Caco-2 (cell line): ENCODE data around the gene CD33. TPM values are rescaled to one million over a fixed set of nuclear protein-coding genes. Genes with fewer than 3 reads are reported as not detected.
"Not testable (repeated sequence)": the region's sequence is repeated elsewhere in the genome, so short reads cannot be mapped to it uniquely, and the experiment has no call there.

Source experiments
- BruUV-seq: library from RNA; stranded (reverse); fragments of 400-500 nt; replicated peaks from 2 replicates; lab custom pipeline; 2021; lab: Mats Ljungman, UMichigan
- CTCF ChIA-PET: fragments of 300-600 bp; sonication (Branson Sonifier 250); formaldehyde crosslinking; loops from one replicate; lab custom pipeline; 2022; ENCODE audit warnings: antibody characterized with exemption; lab: Charles Lee
- POLR2A ChIA-PET: fragments of 300-600 bp; sonication (Branson Sonifier 250); formaldehyde crosslinking; loops from one replicate; lab custom pipeline; 2022; ENCODE audit warnings: antibody characterized with exemption; lab: Charles Lee
- DNase-seq, 2 experiments: peaks; one replicate each; pipeline versions ENCODE4 v3.0.0 to v3.0.0-alpha.2; 2020 to 2022
- H3K27me3 ChIP-seq: replicated peaks from 2 replicates; pipeline ENCODE4 v1.6.0; 2011; ENCODE audit warnings: low read length; ENCODE audit not compliant: control insufficient read depth, insufficient read depth
- H3K36me3 ChIP-seq: 2 replicates; pipeline ENCODE4 v1.5.1; 2011; ENCODE audit warnings: low read length; ENCODE audit not compliant: control insufficient read depth, insufficient read depth
- H3K4me1 ChIP-seq: fragments of 250-450 bp; sonication (Bioruptor Pico); 2 replicates; pipeline ENCODE4 v1.5.1; 2020; ENCODE audit warnings: mild to moderate bottlenecking
- H3K4me3 ChIP-seq: 2 replicates; pipeline ENCODE4 v1.5.1; 2011; ENCODE audit warnings: low read depth, mild to moderate bottlenecking, control low read depth, low read length
- H3K9me3 ChIP-seq: fragments of 250-450 bp; sonication (Bioruptor Pico); 2 replicates; pipeline ENCODE4 v1.5.1; 2020; ENCODE audit warnings: mild to moderate bottlenecking, moderate library complexity
- H3K27ac Mint-ChIP-seq: one replicate; pipeline ENCODE4 v1.8.0; 2022; ENCODE audit warnings: mixed read lengths; ENCODE audit not compliant: unreplicated experiment
- H3K27me3 Mint-ChIP-seq: one replicate; pipeline ENCODE4 v1.8.0; 2022; ENCODE audit warnings: mixed read lengths; ENCODE audit not compliant: insufficient read depth, unreplicated experiment
- H3K36me3 Mint-ChIP-seq: one replicate; pipeline ENCODE4 v1.8.0; 2022; ENCODE audit warnings: mild to moderate bottlenecking, mixed read lengths; ENCODE audit not compliant: insufficient read depth, unreplicated experiment
- H3K4me1 Mint-ChIP-seq: one replicate; pipeline ENCODE4 v1.8.0; 2022; ENCODE audit warnings: low read depth, mixed read lengths; ENCODE audit not compliant: unreplicated experiment
- H3K4me3 Mint-ChIP-seq: one replicate; pipeline ENCODE4 v1.8.0; 2022; ENCODE audit warnings: mild to moderate bottlenecking, moderate library complexity, mixed read lengths; ENCODE audit not compliant: unreplicated experiment
- H3K9me3 Mint-ChIP-seq: one replicate; pipeline ENCODE4 v1.8.0; 2022; ENCODE audit warnings: mixed read lengths; ENCODE audit not compliant: unreplicated experiment
- intact Hi-C: fragments of 100-400 bp; cut with micrococcal nuclease; formaldehyde crosslinking; loops from one replicate; pipeline ENCODE4 v1.10.0; 2022; ENCODE audit not compliant: unreplicated experiment
- total RNA-seq: library from RNA; stranded (reverse); gene quantifications from 2 replicates; pipeline ENCODE4 v1.2.3, GENCODE V29; 2022
- TF ChIP-seq, protein P1 (sequence below), 2 experiments: fragments of 200-600 bp in 1 of 2; IDR thresholded peaks; 1 replicate in 1 of 2; 2 replicates in 1 of 2; pipeline versions ENCODE4 v1.5.1 to v1.8.0; 2011 to 2022; ENCODE audit warnings: antibody characterized with exemption in 1 of 2, control low read depth in 1 of 2, inconsistent platforms in 1 of 2, low read depth in 1 of 2, low read length in 1 of 2, mild to moderate bottlenecking in 1 of 2, moderate library complexity in 1 of 2; ENCODE audit not compliant: insufficient read depth in 1 of 2, severe bottlenecking in 1 of 2, unreplicated experiment in 1 of 2

Gene CD33
- total RNA-seq, 1 experiment from 2014 or later: not detected

DNA sequence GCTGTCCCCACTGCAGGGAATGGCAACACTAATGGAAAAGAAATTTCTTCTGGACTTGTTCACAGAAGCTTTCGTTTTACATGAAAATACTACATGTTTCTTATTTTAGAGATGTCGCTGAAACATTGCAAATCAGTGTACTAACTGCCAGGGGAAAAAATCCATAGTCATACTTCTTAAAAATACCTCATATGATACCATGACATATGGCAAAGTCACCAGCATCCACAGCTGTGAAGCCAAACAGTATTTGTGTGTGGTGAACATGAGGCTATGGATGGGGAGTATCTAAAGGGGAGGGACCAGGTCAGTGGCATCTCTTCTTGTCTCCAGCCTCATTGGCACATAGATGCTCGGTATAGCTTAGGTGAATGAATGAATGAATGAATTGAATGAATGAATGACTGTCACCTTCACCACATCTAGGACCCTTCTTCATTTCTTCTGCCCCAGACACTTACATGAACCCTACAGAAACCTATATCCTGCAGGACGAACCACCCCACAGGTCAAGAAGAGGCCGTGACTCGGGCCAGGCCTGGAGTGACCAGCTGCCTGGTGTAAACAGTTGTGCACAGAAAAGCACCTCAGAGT lies 14.6 kb upstream of the CD33 start:
- no peaks in the 10 kb centered on the region for H3K27me3 ChIP-seq
- H3K4me3 Mint-ChIP-seq: no peak overlapping the region
- no peak overlapping the region for H3K4me3 ChIP-seq
- no peaks in the 10 kb centered on the region for H3K36me3 Mint-ChIP-seq
- peaks cover 5% of the 10 kb centered on the region for H3K27me3 Mint-ChIP-seq
- H3K9me3 Mint-ChIP-seq: no peaks in the 10 kb centered on the region
- H3K4me1 ChIP-seq: no peaks in the 10 kb centered on the region
- no peak overlapping the region for H3K27ac Mint-ChIP-seq
- H3K9me3 ChIP-seq: no peaks in the 10 kb centered on the region
- ChIA-PET POLR2A (no interaction called here), CTCF (no interaction called here)
- no peaks in the 10 kb centered on the region for H3K4me1 Mint-ChIP-seq
- no TSS peak for BruUV-seq
- intact Hi-C loops: no loop called here
- TF ChIP-seq, protein P1, sequence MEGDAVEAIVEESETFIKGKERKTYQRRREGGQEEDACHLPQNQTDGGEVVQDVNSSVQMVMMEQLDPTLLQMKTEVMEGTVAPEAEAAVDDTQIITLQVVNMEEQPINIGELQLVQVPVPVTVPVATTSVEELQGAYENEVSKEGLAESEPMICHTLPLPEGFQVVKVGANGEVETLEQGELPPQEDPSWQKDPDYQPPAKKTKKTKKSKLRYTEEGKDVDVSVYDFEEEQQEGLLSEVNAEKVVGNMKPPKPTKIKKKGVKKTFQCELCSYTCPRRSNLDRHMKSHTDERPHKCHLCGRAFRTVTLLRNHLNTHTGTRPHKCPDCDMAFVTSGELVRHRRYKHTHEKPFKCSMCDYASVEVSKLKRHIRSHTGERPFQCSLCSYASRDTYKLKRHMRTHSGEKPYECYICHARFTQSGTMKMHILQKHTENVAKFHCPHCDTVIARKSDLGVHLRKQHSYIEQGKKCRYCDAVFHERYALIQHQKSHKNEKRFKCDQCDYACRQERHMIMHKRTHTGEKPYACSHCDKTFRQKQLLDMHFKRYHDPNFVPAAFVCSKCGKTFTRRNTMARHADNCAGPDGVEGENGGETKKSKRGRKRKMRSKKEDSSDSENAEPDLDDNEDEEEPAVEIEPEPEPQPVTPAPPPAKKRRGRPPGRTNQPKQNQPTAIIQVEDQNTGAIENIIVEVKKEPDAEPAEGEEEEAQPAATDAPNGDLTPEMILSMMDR (IDR thresholded peaks at IDR 0.05; ENCODE audit: insufficient read depth in 1 of 2, low read depth in 1 of 2, low read length in 1 of 2, severe bottlenecking in 1 of 2, unreplicated experiment in 1 of 2): no peak
- no peak for DNase-seq
- H3K36me3 ChIP-seq: no peaks in the 10 kb centered on the region

DNA sequence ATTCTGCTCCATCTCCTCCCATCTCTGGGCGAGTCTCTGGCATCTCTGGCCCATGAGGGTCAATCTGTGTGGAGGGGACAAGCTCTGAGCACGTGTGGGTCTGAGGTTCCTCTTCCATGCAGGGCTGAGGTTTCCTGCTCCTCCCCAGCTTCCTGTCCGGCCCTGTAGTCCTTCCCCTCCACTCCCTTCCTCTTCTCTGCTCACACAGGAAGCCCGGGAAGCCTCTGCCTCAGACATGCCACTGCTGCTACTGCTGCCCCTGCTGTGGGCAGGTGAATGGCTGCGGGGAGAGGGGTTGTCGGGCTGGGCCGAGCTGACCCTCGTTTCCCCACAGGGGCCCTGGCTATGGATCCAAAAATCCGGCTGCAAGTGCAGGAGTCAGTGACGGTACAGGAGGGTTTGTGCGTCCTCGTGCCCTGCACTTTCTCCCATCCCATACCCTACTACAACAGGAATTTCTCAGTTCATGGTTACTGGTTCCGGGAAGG lies 14.0 kb upstream of the CD33 start:
- H3K4me1 ChIP-seq, POLR2A ChIA-PET, H3K9me3 Mint-ChIP-seq, H3K36me3 ChIP-seq, H3K36me3 Mint-ChIP-seq, intact Hi-C loops, H3K27me3 Mint-ChIP-seq, H3K27me3 ChIP-seq, BruUV-seq, H3K4me3 ChIP-seq, H3K9me3 ChIP-seq, H3K27ac Mint-ChIP-seq, DNase-seq, CTCF ChIA-PET, H3K4me1 Mint-ChIP-seq, H3K4me3 Mint-ChIP-seq: not testable (repeated sequence)

GRCh38 chr19:51211833-51212232 lies 13.0 kb upstream of the CD33 start:
- no peaks in the 10 kb centered on the region for H3K27me3 ChIP-seq
- no peak for DNase-seq
- H3K9me3 ChIP-seq: no peaks in the 10 kb centered on the region
- TF ChIP-seq, protein P1 (IDR thresholded peaks at IDR 0.05; ENCODE audit: insufficient read depth in 1 of 2, low read depth in 1 of 2, low read length in 1 of 2, severe bottlenecking in 1 of 2, unreplicated experiment in 1 of 2): no peak
- Mint-ChIP-seq H3K27me3 (peaks cover 7% of the 10 kb centered on the region), H3K36me3 (no peaks in the 10 kb centered on the region), H3K4me3 (no peak overlapping the region), H3K27ac (no peak overlapping the region), H3K9me3 (no peaks in the 10 kb centered on the region), H3K4me1 (no peaks in the 10 kb centered on the region)
- POLR2A ChIA-PET: no interaction called here
- no peaks in the 10 kb centered on the region for H3K36me3 ChIP-seq
- CTCF ChIA-PET: no interaction called here
- BruUV-seq: no TSS peak
- H3K4me1 ChIP-seq: no peaks in the 10 kb centered on the region
- intact Hi-C loops: no loop called here
- H3K4me3 ChIP-seq: no peak overlapping the region
